ENCODE measurements around the gene SUCO. TPM values are rescaled to one million over a fixed set of nuclear protein-coding genes. Genes with fewer than 3 reads are reported as not detected.

Gene SUCO
- polyA plus RNA-seq, 1 of the 3 experiments (the other 2 are of a cell fraction) = 5.4 TPM

DNA sequence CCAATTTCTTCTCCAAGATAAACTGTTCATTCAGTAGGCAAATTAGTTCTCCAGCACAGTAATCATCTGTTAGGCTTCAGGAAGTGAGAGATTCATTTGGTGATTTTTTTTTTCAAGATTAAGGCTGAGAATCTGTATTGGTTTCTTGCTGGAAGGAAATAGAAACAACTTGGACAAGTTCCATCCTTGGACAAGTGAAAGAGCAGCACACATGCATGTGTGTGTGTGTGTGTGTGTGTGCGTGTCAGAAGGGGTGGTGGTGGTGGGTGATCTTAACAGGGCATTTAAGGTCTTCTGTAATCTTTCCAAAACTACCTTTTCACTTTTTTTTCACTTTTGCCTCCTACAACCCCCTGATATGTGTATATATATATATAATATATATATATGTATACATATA is 15.9 kb upstream of the SUCO start (continued):
- TF ChIP-seq, protein P1, sequence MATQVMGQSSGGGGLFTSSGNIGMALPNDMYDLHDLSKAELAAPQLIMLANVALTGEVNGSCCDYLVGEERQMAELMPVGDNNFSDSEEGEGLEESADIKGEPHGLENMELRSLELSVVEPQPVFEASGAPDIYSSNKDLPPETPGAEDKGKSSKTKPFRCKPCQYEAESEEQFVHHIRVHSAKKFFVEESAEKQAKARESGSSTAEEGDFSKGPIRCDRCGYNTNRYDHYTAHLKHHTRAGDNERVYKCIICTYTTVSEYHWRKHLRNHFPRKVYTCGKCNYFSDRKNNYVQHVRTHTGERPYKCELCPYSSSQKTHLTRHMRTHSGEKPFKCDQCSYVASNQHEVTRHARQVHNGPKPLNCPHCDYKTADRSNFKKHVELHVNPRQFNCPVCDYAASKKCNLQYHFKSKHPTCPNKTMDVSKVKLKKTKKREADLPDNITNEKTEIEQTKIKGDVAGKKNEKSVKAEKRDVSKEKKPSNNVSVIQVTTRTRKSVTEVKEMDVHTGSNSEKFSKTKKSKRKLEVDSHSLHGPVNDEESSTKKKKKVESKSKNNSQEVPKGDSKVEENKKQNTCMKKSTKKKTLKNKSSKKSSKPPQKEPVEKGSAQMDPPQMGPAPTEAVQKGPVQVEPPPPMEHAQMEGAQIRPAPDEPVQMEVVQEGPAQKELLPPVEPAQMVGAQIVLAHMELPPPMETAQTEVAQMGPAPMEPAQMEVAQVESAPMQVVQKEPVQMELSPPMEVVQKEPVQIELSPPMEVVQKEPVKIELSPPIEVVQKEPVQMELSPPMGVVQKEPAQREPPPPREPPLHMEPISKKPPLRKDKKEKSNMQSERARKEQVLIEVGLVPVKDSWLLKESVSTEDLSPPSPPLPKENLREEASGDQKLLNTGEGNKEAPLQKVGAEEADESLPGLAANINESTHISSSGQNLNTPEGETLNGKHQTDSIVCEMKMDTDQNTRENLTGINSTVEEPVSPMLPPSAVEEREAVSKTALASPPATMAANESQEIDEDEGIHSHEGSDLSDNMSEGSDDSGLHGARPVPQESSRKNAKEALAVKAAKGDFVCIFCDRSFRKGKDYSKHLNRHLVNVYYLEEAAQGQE (IDR thresholded peaks at IDR 0.05; ENCODE audit: low read depth, low read length) = no peak
- TF ChIP-seq, protein P2, sequence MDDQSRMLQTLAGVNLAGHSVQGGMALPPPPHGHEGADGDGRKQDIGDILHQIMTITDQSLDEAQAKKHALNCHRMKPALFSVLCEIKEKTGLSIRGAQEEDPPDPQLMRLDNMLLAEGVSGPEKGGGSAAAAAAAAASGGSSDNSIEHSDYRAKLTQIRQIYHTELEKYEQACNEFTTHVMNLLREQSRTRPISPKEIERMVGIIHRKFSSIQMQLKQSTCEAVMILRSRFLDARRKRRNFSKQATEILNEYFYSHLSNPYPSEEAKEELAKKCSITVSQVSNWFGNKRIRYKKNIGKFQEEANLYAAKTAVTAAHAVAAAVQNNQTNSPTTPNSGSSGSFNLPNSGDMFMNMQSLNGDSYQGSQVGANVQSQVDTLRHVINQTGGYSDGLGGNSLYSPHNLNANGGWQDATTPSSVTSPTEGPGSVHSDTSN (IDR thresholded peaks at IDR 0.05) = no peak
- TF ChIP-seq RFX5 (IDR thresholded peaks at IDR 0.05; ENCODE audit: low read length) (no peak), SMC3 (IDR thresholded peaks at IDR 0.05; ENCODE audit: low read depth, low read length) (no peak), GABPA (IDR thresholded peaks at IDR 0.05; ENCODE audit: low read depth) (no peak), POLR2AphosphoS5 (IDR thresholded peaks at IDR 0.05; ENCODE audit: low read depth, low read length) (no peak)

DNA sequence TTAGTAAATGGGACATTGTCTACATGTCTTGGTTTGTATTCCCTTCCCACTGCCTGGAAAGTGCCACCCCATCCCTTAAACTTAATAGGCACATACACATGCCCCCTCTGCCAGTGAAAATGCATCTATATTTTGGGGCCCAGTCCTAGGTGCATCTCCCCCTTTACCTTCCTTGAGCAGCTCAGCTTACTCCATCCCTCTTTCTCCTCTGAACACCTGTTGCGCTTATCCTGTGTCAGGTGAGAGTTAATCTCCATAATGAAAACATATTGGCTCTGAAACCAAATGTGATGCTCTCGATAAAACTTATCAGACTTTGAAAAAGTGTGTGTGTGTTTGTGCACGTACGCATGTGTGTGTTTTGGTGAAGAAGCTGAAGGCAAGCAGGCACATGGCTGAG is 15.4 kb upstream of the SUCO start:
- POLR2A ChIA-PET = no interaction called here
- no peaks in the 10 kb centered on the region for H3K9me3 ChIP-seq
- peaks cover under 1% of the 10 kb centered on the region for H3F3A ChIP-seq (replicated peaks; ENCODE audit: insufficient read depth)
- no peaks in the 10 kb centered on the region; the same call in 1 of the 2 replicates for H3K79me2 ChIP-seq (ENCODE audit: insufficient read depth)
- H3K9me2 ChIP-seq = no peaks in the 10 kb centered on the region; the same call in 1 of the 2 replicates
- H2AFZ ChIP-seq (ENCODE audit: low read depth) = no peak overlapping the region
- no peak overlapping the region for H3K9ac ChIP-seq
- CTCF ChIA-PET = no interaction called here
- WGBS (ENCODE audit: low lambda C conversion rate) = 87% methylated on average over 4 of the region's 4 CpGs
- H3K36me3 ChIP-seq (replicated peaks in 1 of 2; ENCODE audit: control insufficient read depth in 1 of 2, insufficient read depth in 2 of 2, low read length in 1 of 2) = no peaks in the 10 kb centered on the region
- no peak for TF ChIP-seq FOXJ3 (CRISPR knock-in tag; IDR thresholded peaks at IDR 0.05)
- TF ChIP-seq, protein P3, sequence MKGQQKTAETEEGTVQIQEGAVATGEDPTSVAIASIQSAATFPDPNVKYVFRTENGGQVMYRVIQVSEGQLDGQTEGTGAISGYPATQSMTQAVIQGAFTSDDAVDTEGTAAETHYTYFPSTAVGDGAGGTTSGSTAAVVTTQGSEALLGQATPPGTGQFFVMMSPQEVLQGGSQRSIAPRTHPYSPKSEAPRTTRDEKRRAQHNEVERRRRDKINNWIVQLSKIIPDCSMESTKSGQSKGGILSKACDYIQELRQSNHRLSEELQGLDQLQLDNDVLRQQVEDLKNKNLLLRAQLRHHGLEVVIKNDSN (IDR thresholded peaks at IDR 0.05; ENCODE audit: borderline replicate concordance, low read depth) = no peak
- TF ChIP-seq TAF1 (IDR thresholded peaks at IDR 0.05; ENCODE audit: borderline replicate concordance, low read depth, low read length) = no peak
- TF ChIP-seq, protein P1 (IDR thresholded peaks at IDR 0.05; ENCODE audit: low read depth, low read length) = no peak
- no peak for TF ChIP-seq RXRA (IDR thresholded peaks at IDR 0.05; ENCODE audit: borderline replicate concordance, low read depth)
- TF ChIP-seq JUND (IDR thresholded peaks at IDR 0.05) = no peak
- no peak for TF ChIP-seq NFIC (IDR thresholded peaks at IDR 0.05; ENCODE audit: borderline replicate concordance)
- TF ChIP-seq GATA2 (CRISPR knock-in tag; IDR thresholded peaks at IDR 0.05) = no peak
- TF ChIP-seq POLR2AphosphoS5 (IDR thresholded peaks at IDR 0.05; ENCODE audit: low read depth, low read length) = no peak
- no peak for TF ChIP-seq TCF12 (IDR thresholded peaks at IDR 0.05)
- TF ChIP-seq, protein P4, sequence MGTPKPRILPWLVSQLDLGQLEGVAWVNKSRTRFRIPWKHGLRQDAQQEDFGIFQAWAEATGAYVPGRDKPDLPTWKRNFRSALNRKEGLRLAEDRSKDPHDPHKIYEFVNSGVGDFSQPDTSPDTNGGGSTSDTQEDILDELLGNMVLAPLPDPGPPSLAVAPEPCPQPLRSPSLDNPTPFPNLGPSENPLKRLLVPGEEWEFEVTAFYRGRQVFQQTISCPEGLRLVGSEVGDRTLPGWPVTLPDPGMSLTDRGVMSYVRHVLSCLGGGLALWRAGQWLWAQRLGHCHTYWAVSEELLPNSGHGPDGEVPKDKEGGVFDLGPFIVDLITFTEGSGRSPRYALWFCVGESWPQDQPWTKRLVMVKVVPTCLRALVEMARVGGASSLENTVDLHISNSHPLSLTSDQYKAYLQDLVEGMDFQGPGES (IDR thresholded peaks at IDR 0.05; ENCODE audit: low read depth, low read length) = no peak
- no peak for TF ChIP-seq MXI1 (IDR thresholded peaks at IDR 0.05; ENCODE audit: low read depth, low read length)
- TF ChIP-seq SMC3 (IDR thresholded peaks at IDR 0.05; ENCODE audit: low read depth, low read length) = no peak
- no peak for TF ChIP-seq YY1 (IDR thresholded peaks at IDR 0.05; ENCODE audit: low read depth)
- TF ChIP-seq CHD2 (IDR thresholded peaks at IDR 0.05; ENCODE audit: low read length, partially characterized antibody) = no peak
- TF ChIP-seq EP300 (IDR thresholded peaks at IDR 0.05; ENCODE audit: borderline replicate concordance in 1 of 2, low read depth in 1 of 2, low read length in 1 of 2) = no peak
- TF ChIP-seq ELF1 (IDR thresholded peaks at IDR 0.05) = no peak
- no peak for TF ChIP-seq FOXM1 (IDR thresholded peaks at IDR 0.05; ENCODE audit: low read depth)
- no peak for TF ChIP-seq SIN3A (IDR thresholded peaks at IDR 0.05; ENCODE audit: borderline replicate concordance, low read depth, low read length)
- H4K20me1 ChIP-seq (ENCODE audit: insufficient read depth) = no peaks in the 10 kb centered on the region
- no peak overlapping the region for H3K27ac ChIP-seq (ENCODE audit: low read depth in 2 of 2, low read length in 1 of 2)
- no peak for DNase-seq
- no peak overlapping the region for H3K4me3 ChIP-seq (ENCODE audit: low read depth in 2 of 2, low read length in 1 of 2)
- H3K4me2 ChIP-seq = no peak overlapping the region
- no peaks in the 10 kb centered on the region for H3K27me3 ChIP-seq (ENCODE audit: insufficient read depth)
- no peaks in the 10 kb centered on the region for H3K4me1 ChIP-seq (ENCODE audit: control insufficient read depth in 1 of 2, insufficient read depth in 2 of 2, low read depth in 1 of 2, low read length in 1 of 2)

Data from SK-N-SH (cell line).